GM21447 (cell line): ENCODE measurements around the gene BEST4.
"Not testable (repeated sequence)": the region's sequence is repeated elsewhere in the genome, so short reads cannot be mapped to it uniquely, and the experiment has no call there.

Experiments
- ATAC-seq: cut with Tn5 transposase; IDR thresholded peaks from one replicate; pipeline ENCODE4 v1.9.1; 2021; ENCODE audit not compliant: unreplicated experiment

BEST4 gene

GRCh38 chr1:44788120-44788860 lies at the start of gene BEST4:
Gene BEST4, minus strand, starts transcription at chr1:44788170. Its CDS starts 465 bp downstream, at chr1:44787705.
- ATAC-seq: no peak

DNA sequence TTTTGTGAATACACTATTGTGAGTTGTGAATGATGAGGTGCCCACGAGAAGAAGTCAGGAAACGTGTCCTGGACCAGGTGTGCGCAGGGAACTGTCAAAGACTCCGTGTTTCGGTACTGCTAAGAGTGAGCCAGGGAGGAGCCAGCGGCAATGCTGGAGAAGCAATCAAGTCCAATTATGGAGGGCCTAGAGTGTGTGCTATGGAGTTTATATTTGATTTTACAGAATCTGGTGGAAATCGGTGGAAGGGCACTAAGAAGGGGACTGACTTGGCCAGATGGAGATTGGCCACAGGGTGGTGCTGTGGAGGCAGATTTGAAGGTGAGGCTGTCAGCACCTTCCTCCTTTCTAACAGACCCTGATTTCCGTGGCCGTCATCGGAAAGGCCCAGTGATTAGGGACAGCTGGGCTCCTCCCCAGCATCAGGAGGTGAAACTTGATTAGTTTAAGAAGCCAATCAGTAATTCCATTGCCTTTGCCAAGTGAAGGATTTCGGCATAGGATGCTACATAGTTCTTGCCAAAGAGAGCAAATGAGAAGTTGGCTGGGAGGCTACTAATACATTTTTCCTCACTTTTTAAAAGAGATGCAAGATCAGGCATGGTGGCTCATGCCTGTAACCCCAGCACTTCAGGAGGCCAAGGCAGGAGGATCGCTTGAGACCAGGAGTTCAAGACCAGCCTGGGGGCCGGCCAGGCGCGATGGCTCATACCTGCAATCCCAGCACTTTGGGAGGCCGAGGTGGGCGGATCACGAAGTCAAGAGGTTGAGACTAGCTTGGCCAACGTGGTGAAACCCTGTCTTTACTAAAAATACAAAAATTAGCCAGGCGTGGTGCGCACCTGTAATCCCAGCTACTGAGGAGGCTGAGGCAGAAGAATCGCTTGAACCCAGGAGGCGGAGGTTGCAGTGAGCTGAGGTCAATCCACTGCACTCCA lies 48.0 kb upstream of the BEST4 start:
- no peak for ATAC-seq

- ATAC-seq: no peak
Measured at GRCh38 chr1:44834328-44834727, 46.4 kb upstream of the BEST4 start.

GRCh38 chr1:44832056-44832705 lies 44.2 kb upstream of the BEST4 start:
- no peak for ATAC-seq

- ATAC-seq: no peak
Measured at GRCh38 chr1:44831516-44831915, 43.5 kb upstream of the BEST4 start.

DNA sequence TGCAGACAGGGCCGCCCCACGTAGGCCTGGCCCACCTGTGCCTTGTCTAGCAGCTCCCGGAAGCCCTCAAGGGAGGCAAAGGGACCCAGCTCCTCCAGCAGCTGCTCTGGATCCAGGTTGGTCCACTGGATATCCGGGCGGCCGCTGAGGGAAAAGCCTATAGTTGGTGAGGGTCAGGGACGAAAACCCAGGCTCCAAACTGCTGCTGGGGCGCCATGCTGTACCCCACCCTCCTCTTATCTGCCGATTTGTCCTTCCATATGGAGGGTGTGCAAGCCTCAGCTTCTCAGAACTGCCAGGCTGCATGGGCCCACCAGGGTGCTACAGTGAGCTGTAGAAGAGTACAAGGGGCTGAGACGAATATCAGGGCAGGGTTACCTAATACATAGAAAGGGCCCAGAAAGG lies 42.9 kb upstream of the BEST4 start:
- ATAC-seq: no peak

GRCh38 chr1:44829506-44830384 lies 41.8 kb upstream of the BEST4 start:
- no peak for ATAC-seq

DNA sequence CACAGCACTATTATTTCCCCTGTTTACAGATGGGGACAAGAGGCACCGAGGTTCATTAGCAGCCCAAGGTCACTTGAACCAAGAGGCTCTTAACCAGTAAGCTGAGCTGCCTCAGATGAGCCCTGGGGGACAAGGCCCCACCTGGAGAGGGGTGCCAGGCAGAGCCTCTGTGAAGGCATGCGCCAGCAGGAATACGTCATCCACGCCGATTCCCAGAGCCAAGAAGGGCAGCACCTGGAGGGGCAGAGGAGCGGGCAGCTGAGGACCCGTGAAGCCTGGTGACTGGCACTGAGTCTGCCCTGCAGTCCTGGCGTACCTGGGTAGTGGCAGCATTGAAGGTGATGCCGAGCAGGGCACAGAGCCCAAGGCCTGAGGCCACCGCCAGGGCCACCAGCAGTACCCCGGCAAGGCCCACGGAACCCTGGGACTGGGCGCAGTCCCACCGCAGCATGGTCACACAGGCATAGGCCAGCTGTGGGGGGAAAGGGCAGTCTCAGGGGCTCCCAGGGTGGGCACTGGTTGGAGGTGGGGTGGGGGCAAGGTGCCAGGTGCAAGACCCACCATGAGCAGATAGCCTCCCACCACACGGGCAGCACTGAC lies 41.0 kb upstream of the BEST4 start:
- ATAC-seq: no peak

- ATAC-seq: no peak
Measured at GRCh38 chr1:44828003-44828651, 40.2 kb upstream of the BEST4 start.

- no peak for ATAC-seq
Measured at GRCh38 chr1:44827197-44828002, 39.4 kb upstream of the BEST4 start.

DNA sequence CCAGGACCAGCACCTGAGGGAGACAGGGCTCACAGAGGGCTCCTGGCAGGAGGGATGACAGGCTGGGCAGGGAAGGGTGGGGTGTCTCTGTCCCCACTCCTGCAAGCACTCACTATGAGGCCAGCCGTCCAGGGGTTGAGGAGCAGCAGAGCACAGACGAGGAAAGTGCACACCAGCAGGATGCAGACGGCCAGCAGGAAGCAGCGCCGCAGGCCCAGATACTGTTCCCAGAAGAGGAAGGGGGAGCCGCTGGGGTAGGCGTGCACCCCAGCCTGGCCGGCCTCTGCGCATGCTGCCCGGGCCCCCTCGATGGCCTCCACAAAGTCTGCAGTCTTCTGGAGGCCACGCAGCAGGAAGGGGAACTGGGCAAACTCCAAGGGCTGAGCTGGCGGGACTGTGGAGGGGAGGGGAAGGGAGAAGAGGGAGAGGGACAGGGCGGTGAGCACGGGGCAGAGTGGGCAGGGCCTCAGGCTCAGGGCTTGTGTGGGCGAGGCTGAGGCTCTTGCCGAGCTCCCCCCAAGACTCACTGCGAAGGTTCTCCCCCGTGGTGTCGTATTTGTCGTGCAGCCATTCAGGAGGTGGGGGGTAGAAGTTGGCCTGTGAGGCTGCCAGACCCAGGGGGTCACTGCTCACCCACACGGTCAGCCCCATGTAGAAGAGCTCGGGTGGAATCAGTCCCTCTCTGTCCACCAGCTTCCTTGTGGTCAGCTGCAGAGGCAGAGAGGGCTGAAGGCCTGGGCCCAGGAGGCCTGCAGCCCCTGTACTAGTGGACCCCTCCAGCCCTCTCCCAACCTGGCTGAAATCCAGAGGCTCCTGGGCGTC lies 38.6 kb upstream of the BEST4 start:
- ATAC-seq: no peak

DNA sequence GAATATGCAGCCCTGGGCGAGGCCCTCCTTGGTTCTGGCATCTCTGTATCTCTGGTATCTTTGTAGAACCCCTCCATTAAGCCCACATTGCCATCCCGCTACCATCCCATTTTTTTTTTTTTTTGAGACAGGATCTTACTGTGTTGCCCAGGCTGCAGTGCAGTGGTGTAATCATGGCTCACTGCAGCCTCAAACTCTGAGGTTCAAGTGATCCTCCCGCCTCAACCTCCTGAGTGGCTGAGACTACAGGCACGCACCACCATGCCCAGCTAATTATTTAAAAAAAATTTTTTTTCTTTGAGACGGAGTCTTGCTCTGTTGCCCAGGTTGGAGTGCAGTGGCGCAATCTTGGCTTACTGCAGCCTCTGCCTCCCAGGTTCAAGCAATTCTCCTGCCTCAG lies 36.4 kb upstream of the BEST4 start:
- ATAC-seq: not testable (repeated sequence)

DNA sequence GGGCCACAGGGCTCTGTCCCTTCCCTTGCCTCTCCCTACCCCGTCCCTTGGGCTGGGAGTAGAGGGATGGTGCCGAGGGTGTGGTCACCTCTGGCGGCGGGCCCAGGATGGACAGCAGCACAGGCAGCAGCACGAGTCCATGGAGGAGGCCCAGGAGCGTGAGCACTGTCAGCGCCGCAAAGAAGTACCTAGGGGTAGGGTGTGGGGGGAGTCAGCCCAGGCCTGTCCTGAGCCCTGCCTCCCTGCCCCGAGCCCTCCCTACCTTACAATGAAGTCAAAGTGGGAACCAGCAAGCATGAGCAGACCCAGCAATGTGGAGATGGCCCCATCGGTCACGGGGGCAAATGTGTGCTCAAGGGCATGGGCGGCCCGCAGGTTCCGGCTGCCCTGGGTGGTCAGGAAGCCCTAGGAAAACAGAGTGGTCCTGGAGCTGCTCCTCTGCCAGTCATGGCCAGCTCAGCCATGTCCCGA lies 35.0 kb upstream of the BEST4 start:
- no peak for ATAC-seq

GRCh38 chr1:44822131-44822701 lies 34.2 kb upstream of the BEST4 start:
- ATAC-seq: no peak

GRCh38 chr1:44821240-44821715 lies 33.3 kb upstream of the BEST4 start:
- ATAC-seq: no peak

DNA sequence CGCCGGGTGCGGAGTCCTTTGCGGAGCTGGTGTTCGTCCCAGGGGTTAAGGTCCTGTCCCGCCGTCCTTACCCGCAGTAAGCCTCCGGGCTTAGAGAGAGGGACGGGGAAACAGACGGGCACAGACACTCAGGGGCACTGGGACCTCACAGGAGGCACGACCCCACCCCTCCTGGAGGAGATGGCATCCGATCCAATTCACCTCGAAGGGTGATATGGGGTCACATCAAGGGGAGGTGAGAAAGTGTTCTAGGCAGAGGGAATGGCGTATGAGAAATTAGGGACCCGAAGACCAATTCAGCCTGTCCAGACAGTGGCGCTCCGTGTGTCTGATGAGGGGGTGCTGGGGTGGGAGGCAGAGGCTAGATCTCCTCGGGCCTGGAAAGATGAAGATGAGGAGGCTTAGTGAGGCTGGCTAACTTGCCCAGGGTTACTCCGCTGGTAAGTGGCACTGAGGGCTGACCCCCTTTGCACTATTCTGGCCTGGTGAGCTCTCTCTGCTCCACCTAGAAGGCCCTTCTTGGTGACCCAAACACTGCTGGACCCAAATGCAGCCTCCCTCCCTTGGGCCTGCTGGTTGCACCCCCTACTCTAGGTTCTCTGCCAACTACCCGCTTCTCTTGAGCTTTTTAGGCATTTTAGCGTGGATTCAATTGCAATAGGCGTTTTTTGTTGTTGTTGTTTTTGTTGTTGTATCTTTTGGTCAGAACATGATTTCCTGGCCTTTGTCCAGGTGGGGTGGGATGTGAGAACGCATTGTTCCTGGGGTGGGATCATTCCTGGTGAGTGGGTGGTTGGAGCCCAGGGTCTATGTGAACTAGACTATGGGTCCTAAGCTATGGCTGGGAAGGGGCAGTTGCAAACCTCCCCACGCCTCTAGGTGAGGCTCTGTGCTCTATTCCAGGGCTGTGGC lies 32.6 kb upstream of the BEST4 start:
- ATAC-seq: no peak
